Lower leg skin (tissue), 4 donors: ENCODE results near the gene IRF2BPL. TPM values are rescaled to one million over a fixed set of nuclear protein-coding genes. Genes with fewer than 3 reads are reported as not detected.
A peak's percentile ranks its signal among the peaks of the same experiment; 100 is the strongest.

Experiments used
- DNase-seq, 2 donors: peaks; one replicate each; pipeline ENCODE4 v3.0.0-alpha.2; 2019; ENCODE audit warnings: low spot score in 2 of 2
- H3K4me3 ChIP-seq: fragments of 200-600 bp; sonication (generic); 2 replicates; pipeline ENCODE4 v1.5.1; 2017; ENCODE audit warnings: mild to moderate bottlenecking, low read depth; ENCODE audit not compliant: poor library complexity, severe bottlenecking
- CTCF ChIP-seq, 3 donors: fragments of 450-650 bp; IDR thresholded peaks; one replicate each; pipeline ENCODE4 v1.5.1; 2016; ENCODE audit warnings: antibody characterized with exemption in 3 of 3, mild to moderate bottlenecking in 3 of 3, moderate library complexity in 2 of 3
- POLR2A ChIP-seq, 2 donors: fragments of 450-650 bp; IDR thresholded peaks; one replicate each; pipeline ENCODE4 v1.6.1; 2016 to 2017; ENCODE audit warnings: antibody characterized with exemption in 2 of 2, mild to moderate bottlenecking in 1 of 2, moderate library complexity in 1 of 2
- WGBS, 2 donors: methylation state at CpG; one replicate each; pipeline ENCODE4 v1.1.5; 2018; 5-methylcytosine and 5-hydroxymethylcytosine counted together
- intact Hi-C: fragments of 100-400 bp; cut with DNase I; formaldehyde crosslinking; loops from one replicate; pipeline ENCODE4 v1.15.0; 2023; ENCODE audit warnings: low total_unique reads
- total RNA-seq, 4 donors: library from RNA; depleted of rRNA; stranded (reverse); fragments of >200 nt; gene quantifications; one replicate each; pipeline ENCODE4 v1.1.0, GENCODE V29; 2016

Gene IRF2BPL
- 100 to 1,000 TPM in 1 of 4 donors, 10 to 100 TPM in 3; 64.5 to 100 (median 94.0) TPM for total RNA-seq

GRCh38 chr14:77028384-77029231, at the start of gene IRF2BPL:
Gene IRF2BPL (minus strand): TSS chr14:77028708. CDS start chr14:77027792, 916 bp downstream.
- WGBS, 2 donors: 1% methylated on average over 62 to 63 of the region's 84 CpGs
- peak within 1 kb of the TSS; percentile 84 for H3K4me3 ChIP-seq
- intact Hi-C loops: no loop called here
- peak; percentile 97 to 99 for DNase-seq
- no peak for TF ChIP-seq CTCF (IDR thresholded peaks at IDR 0.05)
- TF ChIP-seq POLR2A (IDR thresholded peaks at IDR 0.05): peak in 1 of 2 donors; percentile 67

DNA sequence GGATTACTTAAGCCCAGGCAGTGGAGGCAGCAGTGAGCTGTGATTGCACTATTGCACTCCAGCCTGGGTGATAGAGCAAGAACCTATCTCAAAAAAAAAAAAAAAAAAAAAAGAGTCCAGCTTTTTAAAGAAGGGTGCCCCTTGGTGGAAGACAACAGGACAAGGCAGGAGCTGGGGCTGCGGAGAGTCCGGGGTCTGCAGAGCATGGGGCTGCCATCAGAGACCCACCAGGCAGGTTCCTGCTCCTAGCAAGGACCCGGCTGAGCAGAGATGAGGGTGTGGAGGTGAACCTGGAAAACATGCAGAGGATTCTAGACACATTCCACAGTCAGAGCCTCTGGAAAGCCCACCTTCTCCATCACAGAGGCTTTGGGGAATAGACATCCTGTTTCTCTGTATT, 48.5 kb upstream of the IRF2BPL start:
- 93 to 97% methylated on average over 3 of the region's 3 CpGs for WGBS, 2 donors
- intact Hi-C loops: no loop called here
- TF ChIP-seq POLR2A (IDR thresholded peaks at IDR 0.05) (no peak), CTCF (IDR thresholded peaks at IDR 0.05) (no peak)
- H3K4me3 ChIP-seq: no peak overlapping the region
- no peak for DNase-seq

- TF ChIP-seq POLR2A (IDR thresholded peaks at IDR 0.05) (no peak), CTCF (IDR thresholded peaks at IDR 0.05) (no peak)
- intact Hi-C loops: no loop called here
- peak; percentile 87 to 96 for DNase-seq
- no peak overlapping the region for H3K4me3 ChIP-seq
- WGBS, 2 donors: 36 to 39% methylated on average over 10 of the region's 10 CpGs
Measured at GRCh38 chr14:77076113-77076631, 47.7 kb upstream of the IRF2BPL start.

GRCh38 chr14:77074969-77075368, 46.5 kb upstream of the IRF2BPL start:
- no peak for DNase-seq
- no peak overlapping the region for H3K4me3 ChIP-seq
- no peak for TF ChIP-seq CTCF (IDR thresholded peaks at IDR 0.05)
- no peak for TF ChIP-seq POLR2A (IDR thresholded peaks at IDR 0.05)
- intact Hi-C loops: no loop called here

DNA sequence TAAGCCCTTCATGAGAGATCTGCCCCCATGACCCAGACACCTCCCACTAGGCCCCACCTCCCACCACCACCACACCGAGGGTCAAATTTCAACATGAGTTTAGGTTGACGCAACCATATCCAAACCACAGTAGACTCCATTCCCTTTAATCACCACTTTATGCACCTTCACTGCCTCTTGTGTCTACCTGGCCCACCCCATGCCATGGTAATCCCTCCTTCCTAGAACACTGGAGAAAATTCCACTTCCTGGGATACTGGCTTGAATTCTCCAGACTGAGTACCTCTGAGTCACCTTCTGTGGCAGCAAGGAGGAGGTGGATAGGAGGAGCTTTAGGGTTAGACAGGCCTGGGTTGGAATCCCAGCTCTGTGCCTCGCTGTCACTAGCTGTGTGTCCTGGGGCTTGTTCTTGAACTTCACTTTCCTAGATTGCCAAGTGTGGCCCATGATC, 43.5 kb upstream of the IRF2BPL start:
- no peak for DNase-seq
- no peak overlapping the region for H3K4me3 ChIP-seq
- intact Hi-C loops: no loop called here

More for the DNA sequence above, 43.5 kb upstream of the IRF2BPL start:
- TF ChIP-seq POLR2A (IDR thresholded peaks at IDR 0.05): no peak
- TF ChIP-seq CTCF (IDR thresholded peaks at IDR 0.05): no peak
- WGBS, 2 donors: 73 to 88% methylated on average over 3 of the region's 3 CpGs
